ENCODE measurements around the gene SLC23A2.

GRCh38 chr20:4880051-4880450 is 121.3 kb downstream of the SLC23A2 start:
- TF ChIP-seq CTCF (IDR thresholded peaks at IDR 0.05) (no peak), POLR2A (IDR thresholded peaks at IDR 0.05) (no peak)

All from suprapubic skin (tissue), 3 donors.